Astrocyte of the spinal cord (primary cell): ENCODE measurements around the gene SPIN1.

Experiments
- DNase-seq: peaks from one replicate; pipeline ENCODE4 v3.0.0; 2011; ENCODE audit warnings: low read depth, low spot score
- H3K4me3 ChIP-seq: 2 replicates; pipeline ENCODE4 v1.5.1; 2011; ENCODE audit warnings: low read depth, mild to moderate bottlenecking, low read length, moderate library complexity
- CTCF ChIP-seq: IDR thresholded peaks from 2 replicates; pipeline ENCODE4 v1.5.1; 2012; ENCODE audit warnings: low read depth, mild to moderate bottlenecking, low read length, inconsistent platforms
- in situ Hi-C: cut with HindIII; loops from 2 replicates; pipeline ENCODE4 v1.10.0; 2017; ENCODE audit warnings: low sequenced_read_pairs

The SPIN1 gene

GRCh38 chr9:88418715-88419540 lies 30.7 kb downstream of the SPIN1 start:
- in situ Hi-C loops = no loop called here
- peak; percentile 38 for DNase-seq
- no peak overlapping the region for H3K4me3 ChIP-seq
- no peak for TF ChIP-seq CTCF

GRCh38 chr9:88420227-88420626 lies 32.0 kb downstream of the SPIN1 start:
- no peak for DNase-seq
- in situ Hi-C loops = no loop called here
- TF ChIP-seq CTCF = no peak
- no peak overlapping the region for H3K4me3 ChIP-seq

GRCh38 chr9:88421348-88421747 lies 33.1 kb downstream of the SPIN1 start:
- no peak overlapping the region for H3K4me3 ChIP-seq
- TF ChIP-seq CTCF = no peak
- no peak for DNase-seq
- in situ Hi-C loops = no loop called here

- no peak overlapping the region for H3K4me3 ChIP-seq
- TF ChIP-seq CTCF = no peak
- peak; percentile 23 for DNase-seq
- in situ Hi-C loops = no loop called here
These were observed 37.3 kb downstream of the SPIN1 start for GRCh38 chr9:88425538-88425950.

- DNase-seq = no peak
- no peak for TF ChIP-seq CTCF
- H3K4me3 ChIP-seq = no peak overlapping the region
- in situ Hi-C loops = no loop called here
These were observed 38.4 kb downstream of the SPIN1 start for GRCh38 chr9:88426651-88427050.

GRCh38 chr9:88429595-88430430 lies 41.6 kb downstream of the SPIN1 start:
- no peak for DNase-seq
- TF ChIP-seq CTCF = no peak
- in situ Hi-C loops = no loop called here
- no peak overlapping the region for H3K4me3 ChIP-seq
